Kidney (tissue), 14 donors: Measurements from ENCODE around the gene SIM2. TPM values are rescaled to one million over a fixed set of nuclear protein-coding genes. Genes with fewer than 3 reads are reported as not detected.
A peak's percentile ranks its signal among the peaks of the same experiment; 100 is the strongest.

Experiments used
- DNase-seq, 5 donors: peaks; one replicate each; pipeline ENCODE4 v3.0.0-alpha.2; 2013 to 2020
- FAIRE-seq: peaks from 2 replicates; lab custom pipeline; 2012; peaks lifted over from hg19 to GRCh38; lab: Jason Lieb, UNC
- H3K27ac ChIP-seq, 2 donors: one replicate each; pipeline ENCODE4 v1.7.0; 2013; ENCODE audit warnings: low read depth in 2 of 2, low read length in 2 of 2, inconsistent platforms in 1 of 2
- H3K27me3 ChIP-seq: one replicate; pipeline ENCODE4 v1.7.1; 2013; ENCODE audit warnings: low read length, inconsistent platforms; ENCODE audit not compliant: control insufficient read depth, insufficient read depth
- H3K36me3 ChIP-seq, 3 donors: one replicate each; pipeline versions ENCODE4 v1.7.0 to v1.7.1; 2013; ENCODE audit warnings: low read length in 3 of 3, control low read depth in 1 of 3, inconsistent platforms in 1 of 3; ENCODE audit not compliant: insufficient read depth in 3 of 3, control insufficient read depth in 2 of 3
- H3K4me1 ChIP-seq, 3 donors: one replicate each; pipeline versions ENCODE4 v1.7.0 to v1.7.1; 2013; ENCODE audit warnings: low read length in 3 of 3, inconsistent platforms in 1 of 3, low read depth in 1 of 3; ENCODE audit not compliant: control insufficient read depth in 2 of 3, insufficient read depth in 2 of 3
- H3K4me3 ChIP-seq, 3 donors: one replicate each; pipeline versions ENCODE4 v1.7.0 to v1.8.1; 2013; ENCODE audit warnings: low read length in 3 of 3, control low read depth in 1 of 3, inconsistent platforms in 1 of 3
- H3K9ac ChIP-seq, 3 donors: one replicate each; pipeline versions ENCODE4 v1.7.0 to v1.7.1; 2013; ENCODE audit warnings: low read length in 3 of 3, control low read depth in 1 of 3, inconsistent platforms in 1 of 3
- H3K9me3 ChIP-seq, 3 donors: one replicate each; pipeline versions ENCODE4 v1.7.0 to v1.7.1; 2013; ENCODE audit warnings: low read length in 3 of 3, control low read depth in 1 of 3, inconsistent platforms in 1 of 3; ENCODE audit not compliant: control insufficient read depth in 2 of 3, insufficient read depth in 1 of 3
- CTCF ChIP-seq: IDR thresholded peaks from 3 replicates; pipeline ENCODE4 v1.5.1; 2012; ENCODE audit warnings: mild to moderate bottlenecking, moderate library complexity, borderline replicate concordance; ENCODE audit not compliant: insufficient read depth; ENCODE audit errors: extremely low read depth
- intact Hi-C: fragments of 100-400 bp; cut with DNase I; formaldehyde crosslinking; loops from one replicate; pipeline ENCODE4 v1.11.1; 2022
- polyA plus RNA-seq: library from polyadenylated mRNA; stranded (reverse); fragments of 350-450 nt; fragmentation: Illumina TruSeq; extraction: RNeasy Lipid Tissue Mini Kit (QIAGEN cat#74804); gene quantifications from one replicate; pipeline ENCODE4 v1.2.3, GENCODE V29; 2014; ENCODE audit warnings: low read depth, low replicate concordance; ENCODE audit not compliant: insufficient read depth
- total RNA-seq: library from RNA; stranded (reverse); fragmentation: NEBNext Ultra II Directional; extraction: Animal tissue kit (Norgen Biotek cat#: 25700); gene quantifications from one replicate; pipeline ENCODE4 v1.2.1, GENCODE V29; 2021
- donor health status: control.
- donor health status: control.
- donor health status: control.
- donor health status: control.
- donor health status: control.
- donor health status: DM: yes; HTN: yes; CAD: no.
- donor health status: Normal renal cell carcinoma (clear cell type).

The SIM2 gene
- total and polyA plus RNA-seq, 2 donors from 2014 or later = 6.5 to 71.3 TPM

- no peak for FAIRE-seq
These were observed 12.0 kb upstream of the SIM2 start for GRCh38 chr21:36686955-36687354.

GRCh38 chr21:36688324-36688723, 10.6 kb upstream of the SIM2 start:
- Histone ChIP-seq H3K4me3 (no peak overlapping the region), H3K4me1 (no peaks in the 10 kb centered on the region), H3K27ac (no peak overlapping the region), H3K27me3 (peaks cover 32% of the 10 kb centered on the region), H3K36me3 (no peaks in the 10 kb centered on the region), H3K9ac (no peak overlapping the region), H3K9me3 (no peaks in the 10 kb centered on the region)
- FAIRE-seq (no peak), DNase-seq (no peak)
- no peak for TF ChIP-seq CTCF
- intact Hi-C loops = no loop called here

More at GRCh38 chr21:36686955-36687354, 12.0 kb upstream of the SIM2 start:
- intact Hi-C loops = no loop called here
- no peaks in the 10 kb centered on the region for H3K36me3 ChIP-seq
- H3K27me3 ChIP-seq = peaks cover 24% of the 10 kb centered on the region
- no peaks in the 10 kb centered on the region for H3K4me1 ChIP-seq
- no peak overlapping the region for H3K27ac ChIP-seq
- no peaks in the 10 kb centered on the region for H3K9me3 ChIP-seq
- no peak overlapping the region for H3K4me3 ChIP-seq
- no peak for DNase-seq
- H3K9ac ChIP-seq = no peak overlapping the region
- TF ChIP-seq CTCF = no peak

- no peak for FAIRE-seq
- H3K27me3 ChIP-seq = peaks cover 41% of the 10 kb centered on the region
- no peak for DNase-seq
These were observed 9.6 kb upstream of the SIM2 start for GRCh38 chr21:36689324-36689723.

More at GRCh38 chr21:36689324-36689723, 9.6 kb upstream of the SIM2 start:
- Histone ChIP-seq H3K9me3 (no peaks in the 10 kb centered on the region), H3K27ac (peak overlapping the region in 1 of 2 donors; percentile 47), H3K4me3 (no peak overlapping the region), H3K9ac (no peak overlapping the region), H3K4me1 (no peaks in the 10 kb centered on the region), H3K36me3 (no peaks in the 10 kb centered on the region)
- no peak for TF ChIP-seq CTCF
- intact Hi-C loops = no loop called here
